ENCODE results near the gene TMEM203.
A peak's percentile ranks its signal among the peaks of the same experiment; 100 is the strongest.

DNA sequence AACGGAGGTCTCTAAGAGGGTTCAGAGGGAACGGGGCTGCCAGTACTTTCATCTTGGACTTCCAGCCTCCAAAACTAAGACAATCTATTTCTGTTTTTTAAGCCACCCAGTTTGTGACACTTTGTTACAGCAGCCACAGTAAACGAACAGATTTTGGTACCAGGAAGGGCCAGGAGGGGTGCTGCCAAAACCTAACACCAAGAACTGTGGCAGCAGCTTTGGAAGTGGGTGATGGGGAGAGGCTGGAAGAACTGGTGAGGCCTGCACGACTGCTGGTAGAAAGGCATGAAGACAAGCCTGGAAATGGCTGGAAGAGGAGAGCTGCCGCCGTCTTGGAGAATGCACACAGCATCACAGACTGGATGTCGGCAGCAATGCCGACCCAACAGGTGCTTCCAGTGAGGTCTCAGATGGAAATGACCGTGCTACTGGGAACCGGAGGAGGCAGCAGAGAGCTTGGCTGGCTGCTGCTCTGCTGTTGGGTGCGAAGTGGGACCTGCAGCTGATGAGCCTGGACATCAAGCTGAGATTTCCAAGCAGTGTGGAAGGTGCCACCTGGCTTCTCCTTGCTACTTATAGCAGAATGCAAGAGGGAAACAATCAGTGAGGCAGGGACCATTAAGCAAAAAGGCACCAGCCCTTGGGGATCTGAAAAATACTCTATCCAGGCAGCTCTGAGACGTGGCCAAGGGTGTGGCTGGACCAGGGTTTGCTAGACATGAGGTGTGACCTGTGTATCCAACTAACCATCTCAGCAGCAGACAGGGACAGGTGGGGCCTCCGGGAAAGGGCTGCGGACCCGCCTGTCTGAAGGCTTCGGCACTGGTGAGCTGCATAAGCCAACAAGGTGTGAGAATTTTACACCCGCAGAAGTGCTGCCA lies 28.9 kb downstream of the TMEM203 start:
- TF ChIP-seq, protein P1, sequence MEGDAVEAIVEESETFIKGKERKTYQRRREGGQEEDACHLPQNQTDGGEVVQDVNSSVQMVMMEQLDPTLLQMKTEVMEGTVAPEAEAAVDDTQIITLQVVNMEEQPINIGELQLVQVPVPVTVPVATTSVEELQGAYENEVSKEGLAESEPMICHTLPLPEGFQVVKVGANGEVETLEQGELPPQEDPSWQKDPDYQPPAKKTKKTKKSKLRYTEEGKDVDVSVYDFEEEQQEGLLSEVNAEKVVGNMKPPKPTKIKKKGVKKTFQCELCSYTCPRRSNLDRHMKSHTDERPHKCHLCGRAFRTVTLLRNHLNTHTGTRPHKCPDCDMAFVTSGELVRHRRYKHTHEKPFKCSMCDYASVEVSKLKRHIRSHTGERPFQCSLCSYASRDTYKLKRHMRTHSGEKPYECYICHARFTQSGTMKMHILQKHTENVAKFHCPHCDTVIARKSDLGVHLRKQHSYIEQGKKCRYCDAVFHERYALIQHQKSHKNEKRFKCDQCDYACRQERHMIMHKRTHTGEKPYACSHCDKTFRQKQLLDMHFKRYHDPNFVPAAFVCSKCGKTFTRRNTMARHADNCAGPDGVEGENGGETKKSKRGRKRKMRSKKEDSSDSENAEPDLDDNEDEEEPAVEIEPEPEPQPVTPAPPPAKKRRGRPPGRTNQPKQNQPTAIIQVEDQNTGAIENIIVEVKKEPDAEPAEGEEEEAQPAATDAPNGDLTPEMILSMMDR (IDR thresholded peaks at IDR 0.05) = peak; percentile 92
- TF ChIP-seq ZFX (IDR thresholded peaks at IDR 0.05; ENCODE audit: borderline replicate concordance) = no peak

All from 22Rv1 (cell line).